Stimulated activated effector memory CD8-positive, alpha-beta T cell treated with anti-CD3 and anti-CD28 coated beads, Interleukin-12 subunit alpha, Interleukin-12 subunit beta, amount 100 ng/mL, for 72 hours (primary cell): Measurements from ENCODE around the gene TEX36.
"Not testable (repeated sequence)": the region's sequence is repeated elsewhere in the genome, so short reads cannot be mapped to it uniquely, and the experiment has no call there.

Experiments used
- ATAC-seq: fragments of 150-1000 bp; cut with Tn5 transposase; 2 replicates; pipeline ENCODE4 v1.10.0; 2021
- DNase-seq, 2 donors: peaks; one replicate each; pipeline ENCODE4 v3.0.0; 2021 to 2022; ENCODE audit warnings: low spot score in 2 of 2
- H3K27ac Mint-ChIP-seq: one replicate; pipeline ENCODE4 v1.8.0; 2022; ENCODE audit warnings: mild to moderate bottlenecking, mixed read lengths
- H3K36me3 Mint-ChIP-seq: one replicate; pipeline ENCODE4 v1.8.0; 2022; ENCODE audit warnings: mild to moderate bottlenecking, mixed read lengths
- H3K4me1 Mint-ChIP-seq: one replicate; pipeline ENCODE4 v1.8.0; 2022; ENCODE audit warnings: mixed read lengths
- H3K4me3 Mint-ChIP-seq: one replicate; pipeline ENCODE4 v1.8.0; 2022; ENCODE audit warnings: mild to moderate bottlenecking, mixed read lengths
- H3K9me3 Mint-ChIP-seq: one replicate; pipeline ENCODE4 v1.8.0; 2022; ENCODE audit warnings: mixed read lengths

TEX36 gene

GRCh38 chr10:125628104-125629049, 54.6 kb downstream of the TEX36 start:
- Mint-ChIP-seq H3K4me1 (no peaks in the 10 kb centered on the region), H3K9me3 (no peaks in the 10 kb centered on the region), H3K4me3 (no peak overlapping the region), H3K27ac (no peak overlapping the region), H3K36me3 (no peaks in the 10 kb centered on the region)
- DNase-seq, result no peak
- ATAC-seq, result no peak

- no peak overlapping the region for H3K4me3 Mint-ChIP-seq
- DNase-seq (no peak), ATAC-seq (no peak)
- no peaks in the 10 kb centered on the region for H3K9me3 Mint-ChIP-seq
- no peak overlapping the region for H3K27ac Mint-ChIP-seq
- H3K4me1 Mint-ChIP-seq, result no peaks in the 10 kb centered on the region
- no peaks in the 10 kb centered on the region for H3K36me3 Mint-ChIP-seq
These were observed 55.3 kb downstream of the TEX36 start for GRCh38 chr10:125627646-125628045.

GRCh38 chr10:125626671-125627070, 56.3 kb downstream of the TEX36 start:
- H3K36me3 Mint-ChIP-seq, result no peaks in the 10 kb centered on the region
- ATAC-seq (no peak), DNase-seq (no peak)
- no peaks in the 10 kb centered on the region for H3K4me1 Mint-ChIP-seq
- H3K27ac Mint-ChIP-seq, result no peak overlapping the region
- no peak overlapping the region for H3K4me3 Mint-ChIP-seq
- no peaks in the 10 kb centered on the region for H3K9me3 Mint-ChIP-seq

DNA sequence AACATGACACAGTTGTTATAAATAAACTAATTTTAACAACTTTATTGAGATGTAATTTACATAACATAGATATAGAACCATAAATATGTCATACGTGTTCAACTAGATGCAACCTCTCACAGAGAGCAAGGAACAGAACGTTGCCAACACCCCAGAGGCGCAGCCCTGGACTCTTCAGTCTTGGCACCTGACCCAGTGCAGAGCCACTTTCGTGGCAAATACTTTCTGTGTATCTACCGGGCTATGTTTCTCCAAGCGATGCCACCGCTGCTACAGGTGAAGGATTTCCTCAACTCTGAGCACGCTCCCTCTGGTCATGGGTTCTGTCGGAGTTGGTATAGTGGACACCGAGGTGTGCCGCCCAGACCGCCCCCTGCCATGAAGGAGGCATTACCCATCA, 57.4 kb downstream of the TEX36 start:
- Mint-ChIP-seq H3K4me1 (no peaks in the 10 kb centered on the region), H3K4me3 (no peak overlapping the region), H3K36me3 (no peaks in the 10 kb centered on the region), H3K27ac (no peak overlapping the region), H3K9me3 (no peaks in the 10 kb centered on the region)
- ATAC-seq (no peak), DNase-seq (no peak)

DNA sequence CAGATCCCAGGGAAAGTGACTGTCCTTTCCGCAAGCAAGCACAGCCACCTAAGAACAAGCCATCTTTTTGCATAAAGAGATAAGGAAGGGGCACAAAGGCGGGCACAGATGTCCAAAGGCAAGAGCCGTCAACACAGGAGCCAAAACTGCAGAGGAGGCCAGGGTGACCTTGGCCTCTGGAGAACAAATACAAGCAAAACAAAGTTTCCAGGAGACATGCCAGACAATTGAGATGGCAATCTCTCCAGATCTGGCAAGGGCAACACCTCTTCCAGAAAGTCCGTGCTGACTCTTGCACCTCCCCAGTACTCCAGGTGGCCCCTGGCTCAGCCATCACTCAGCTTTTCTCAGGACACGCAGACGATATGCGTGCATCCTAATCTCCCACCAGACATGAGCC, 58.2 kb downstream of the TEX36 start:
- Mint-ChIP-seq H3K27ac (no peak overlapping the region), H3K4me1 (no peaks in the 10 kb centered on the region), H3K9me3 (no peaks in the 10 kb centered on the region), H3K4me3 (no peak overlapping the region), H3K36me3 (no peaks in the 10 kb centered on the region)
- DNase-seq (no peak), ATAC-seq (no peak)

DNA sequence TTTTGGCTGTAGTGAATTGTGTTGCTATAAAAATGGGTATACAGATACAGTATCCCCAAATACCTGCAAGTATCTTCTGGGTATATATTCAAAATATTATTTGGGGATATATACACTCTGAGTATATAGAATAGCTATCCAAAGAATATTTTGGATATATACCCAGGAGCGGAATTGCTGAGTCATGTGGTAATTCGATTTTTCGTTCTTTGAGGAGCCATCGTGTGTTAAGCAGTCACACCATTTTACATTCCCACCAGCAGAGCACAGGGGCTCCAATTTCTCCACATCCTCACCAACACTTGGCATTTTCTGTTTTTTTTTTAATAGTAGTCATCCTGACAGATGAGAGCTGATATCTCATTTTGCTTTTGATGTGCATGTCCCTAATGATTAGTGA, 61.9 kb downstream of the TEX36 start:
- Mint-ChIP-seq H3K4me3 (no peak overlapping the region), H3K4me1 (no peaks in the 10 kb centered on the region), H3K9me3 (no peaks in the 10 kb centered on the region), H3K27ac (no peak overlapping the region), H3K36me3 (no peaks in the 10 kb centered on the region)
- no peak for ATAC-seq
- DNase-seq, result no peak

- no peak overlapping the region for H3K4me3 Mint-ChIP-seq
- no peak for DNase-seq
- no peaks in the 10 kb centered on the region for H3K36me3 Mint-ChIP-seq
- no peak overlapping the region for H3K27ac Mint-ChIP-seq
- ATAC-seq, result no peak
- no peaks in the 10 kb centered on the region for H3K9me3 Mint-ChIP-seq
- H3K4me1 Mint-ChIP-seq, result no peaks in the 10 kb centered on the region
These were observed 62.6 kb downstream of the TEX36 start for GRCh38 chr10:125620401-125620800.

GRCh38 chr10:125613062-125613461, 69.9 kb downstream of the TEX36 start:
- H3K36me3 Mint-ChIP-seq, DNase-seq, ATAC-seq, H3K27ac Mint-ChIP-seq, H3K4me1 Mint-ChIP-seq, H3K4me3 Mint-ChIP-seq, H3K9me3 Mint-ChIP-seq: not testable (repeated sequence)

DNA sequence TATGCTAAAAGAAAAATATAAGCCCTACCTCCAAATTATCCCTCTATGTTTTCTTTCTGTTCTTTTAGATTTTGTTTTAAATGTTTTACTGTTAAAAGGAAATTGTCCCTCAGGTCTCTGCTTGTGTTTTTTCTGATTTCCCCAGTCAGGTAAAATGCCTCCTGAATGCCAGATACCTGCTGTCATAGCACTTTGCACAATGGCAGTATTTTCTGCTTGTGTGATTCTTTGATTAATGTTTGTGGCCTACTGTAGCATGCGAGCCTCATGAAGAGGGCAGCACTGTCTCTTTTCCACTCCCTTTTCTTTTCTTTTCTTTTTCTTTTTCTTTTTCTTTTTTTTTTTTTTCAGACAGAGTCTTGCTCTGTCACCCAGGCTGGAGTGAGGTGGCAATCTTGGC, 71.2 kb downstream of the TEX36 start:
- Mint-ChIP-seq H3K4me3 (no peak overlapping the region), H3K9me3 (no peaks in the 10 kb centered on the region), H3K4me1 (no peaks in the 10 kb centered on the region), H3K27ac (no peak overlapping the region), H3K36me3 (no peaks in the 10 kb centered on the region)
- DNase-seq (no peak), ATAC-seq (no peak)

DNA sequence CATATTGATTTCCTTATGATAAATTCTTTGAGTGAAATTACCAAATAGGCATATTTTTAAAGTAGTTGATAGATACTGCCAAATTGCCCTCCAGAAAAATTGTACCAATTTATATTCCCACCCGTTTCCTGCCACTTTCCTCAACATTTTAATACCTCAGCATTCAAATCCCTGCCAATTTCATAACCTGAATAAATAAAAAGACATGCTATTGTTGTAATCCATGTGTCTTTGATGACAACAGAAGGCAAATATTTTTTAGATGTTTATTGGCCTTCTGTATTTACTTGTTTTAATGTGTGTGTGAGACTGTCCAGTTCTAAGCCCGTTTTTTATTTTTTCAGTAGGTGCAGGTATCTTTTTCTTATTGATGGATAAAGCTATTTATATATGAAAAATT, 71.7 kb downstream of the TEX36 start:
- Mint-ChIP-seq H3K4me1 (no peaks in the 10 kb centered on the region), H3K4me3 (no peak overlapping the region), H3K36me3 (no peaks in the 10 kb centered on the region), H3K27ac (no peak overlapping the region), H3K9me3 (no peaks in the 10 kb centered on the region)
- ATAC-seq (no peak), DNase-seq (no peak)

DNA sequence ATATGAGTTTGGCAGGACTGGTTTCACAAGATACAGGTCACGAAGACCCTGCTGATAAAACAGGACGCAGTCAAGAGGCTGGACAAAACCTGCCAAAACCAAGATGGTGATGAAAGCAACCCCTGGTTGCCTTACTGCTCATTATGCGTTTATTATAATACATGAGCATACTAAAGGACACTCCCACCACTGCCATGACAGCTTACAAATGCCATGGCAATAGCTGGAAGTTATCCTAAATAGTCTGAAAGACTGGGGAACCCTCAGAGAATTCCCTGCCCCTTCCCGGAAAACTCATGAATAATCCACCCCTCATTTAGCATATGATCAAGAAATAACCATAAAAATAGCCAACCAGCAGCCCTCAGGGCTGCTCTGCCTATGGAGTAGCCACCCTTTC, 73.1 kb downstream of the TEX36 start:
- ATAC-seq, result no peak
- H3K9me3 Mint-ChIP-seq, result no peaks in the 10 kb centered on the region
- H3K27ac Mint-ChIP-seq, result no peak overlapping the region
- no peaks in the 10 kb centered on the region for H3K4me1 Mint-ChIP-seq
- no peak for DNase-seq
- no peak overlapping the region for H3K4me3 Mint-ChIP-seq
- H3K36me3 Mint-ChIP-seq, result no peaks in the 10 kb centered on the region

GRCh38 chr10:125608474-125608873, 74.5 kb downstream of the TEX36 start:
- ATAC-seq (no peak), DNase-seq (no peak)
- no peak overlapping the region for H3K27ac Mint-ChIP-seq
- H3K4me3 Mint-ChIP-seq, result no peak overlapping the region
- no peaks in the 10 kb centered on the region for H3K9me3 Mint-ChIP-seq
- H3K4me1 Mint-ChIP-seq, result no peaks in the 10 kb centered on the region
- H3K36me3 Mint-ChIP-seq, result no peaks in the 10 kb centered on the region

DNA sequence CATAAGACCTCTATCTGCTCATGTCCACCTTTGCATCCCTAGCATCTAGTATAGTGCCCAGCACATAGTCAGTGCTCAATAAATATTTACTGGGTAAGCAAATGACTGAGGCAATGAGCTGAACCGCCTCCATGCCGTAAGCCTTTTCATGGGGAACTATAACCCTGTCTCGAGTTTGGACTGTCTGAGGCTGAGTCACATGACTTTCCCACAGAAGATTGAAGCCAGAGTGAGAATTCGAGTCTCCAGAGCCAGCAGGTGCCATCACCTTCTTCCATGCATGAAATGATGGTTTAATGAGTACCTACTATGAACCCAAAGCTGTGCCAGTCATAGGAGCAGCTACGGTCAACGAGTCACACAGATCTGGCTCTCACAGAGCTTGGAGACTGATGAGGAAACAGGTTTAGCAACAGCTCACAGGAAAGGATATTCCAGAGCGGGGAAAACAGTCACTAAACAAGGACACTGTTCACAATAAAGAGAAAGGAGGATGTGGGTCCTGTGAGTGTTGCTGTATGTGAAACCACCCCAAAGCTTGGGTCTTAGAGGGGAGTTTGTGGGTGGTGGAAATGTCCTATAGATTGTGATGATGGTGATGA, 75.2 kb downstream of the TEX36 start:
- H3K4me1 Mint-ChIP-seq, result no peaks in the 10 kb centered on the region
- no peak for DNase-seq
- no peaks in the 10 kb centered on the region for H3K9me3 Mint-ChIP-seq
- H3K27ac Mint-ChIP-seq, result no peak overlapping the region
- no peaks in the 10 kb centered on the region for H3K36me3 Mint-ChIP-seq
- no peak overlapping the region for H3K4me3 Mint-ChIP-seq
- no peak for ATAC-seq

- DNase-seq (no peak), ATAC-seq (no peak)
- Mint-ChIP-seq H3K4me3 (no peak overlapping the region), H3K27ac (no peak overlapping the region), H3K9me3 (no peaks in the 10 kb centered on the region), H3K4me1 (no peaks in the 10 kb centered on the region), H3K36me3 (no peaks in the 10 kb centered on the region)
These were observed 76.5 kb downstream of the TEX36 start for GRCh38 chr10:125606414-125607010.
